DOHH2 (cell line): ENCODE data around the gene HOXD8.

Experiments
- H3F3A ChIP-seq: fragments of 200-600 bp; sonication (generic), shearing (Covaris generic); 2 replicates; pipeline ENCODE4 v1.6.0; 2016; ENCODE audit warnings: antibody characterized with exemption, mild to moderate bottlenecking; ENCODE audit not compliant: control insufficient read depth, insufficient read depth
- H3K27ac ChIP-seq: fragments of 200-600 bp; sonication (generic); 2 replicates; pipeline ENCODE4 v1.5.1; 2014; ENCODE audit warnings: low read depth, mild to moderate bottlenecking, low read length, moderate library complexity
- H3K27me3 ChIP-seq: fragments of 200-600 bp; sonication (generic); 2 replicates; pipeline ENCODE4 v1.6.1; 2014; ENCODE audit warnings: mild to moderate bottlenecking, low read length, mixed read lengths; ENCODE audit not compliant: control insufficient read depth
- H3K36me3 ChIP-seq: fragments of 200-600 bp; sonication (generic); 2 replicates; pipeline ENCODE4 v1.6.1; 2014; ENCODE audit warnings: mild to moderate bottlenecking, low read length, moderate library complexity, mixed read lengths; ENCODE audit not compliant: control insufficient read depth
- H3K4me1 ChIP-seq: fragments of 200-600 bp; sonication (generic); 2 replicates; pipeline ENCODE4 v1.6.1; 2014; ENCODE audit warnings: mild to moderate bottlenecking, low read length, mixed read lengths; ENCODE audit not compliant: control insufficient read depth
- H3K4me2 ChIP-seq: fragments of 200-600 bp; sonication (generic); 2 replicates; pipeline ENCODE4 v1.6.0; 2014; ENCODE audit warnings: mild to moderate bottlenecking, low read length, moderate library complexity
- H3K4me3 ChIP-seq: fragments of 200-600 bp; sonication (generic); 2 replicates; pipeline ENCODE4 v1.5.1; 2014; ENCODE audit warnings: mild to moderate bottlenecking, low read length, mixed read lengths
- H3K79me2 ChIP-seq: fragments of 200-600 bp; sonication (generic); 2 replicates; pipeline ENCODE4 v1.6.1; 2014; ENCODE audit warnings: mild to moderate bottlenecking, low read length, mixed read lengths; ENCODE audit not compliant: control insufficient read depth
- H3K9me2 ChIP-seq: fragments of 200-600 bp; sonication (generic); replicated peaks from 2 replicates; pipeline ENCODE4 v1.6.1; 2014; ENCODE audit warnings: mild to moderate bottlenecking, low read length, mixed read lengths; ENCODE audit not compliant: control insufficient read depth
- H3K9me3 ChIP-seq: fragments of 200-600 bp; sonication (generic); 2 replicates; pipeline ENCODE4 v1.6.1; 2014; ENCODE audit warnings: antibody characterized with exemption, low read length, mixed read lengths; ENCODE audit not compliant: control insufficient read depth, insufficient read depth
- H4K20me1 ChIP-seq: fragments of 200-600 bp; sonication (generic); 2 replicates; pipeline ENCODE4 v1.6.0; 2014; ENCODE audit warnings: low read depth, mild to moderate bottlenecking, antibody characterized with exemption, low read length, moderate library complexity; ENCODE audit not compliant: control insufficient read depth, insufficient read depth
- CTCF ChIP-seq: fragments of 200-600 bp; sonication (generic); IDR thresholded peaks from one replicate; pipeline ENCODE4 v1.5.1; 2014; ENCODE audit warnings: antibody characterized with exemption, mild to moderate bottlenecking, low read depth, low read length; ENCODE audit not compliant: poor library complexity, severe bottlenecking
- EZH2phosphoT487 ChIP-seq: fragments of 200-600 bp; sonication (generic); IDR thresholded peaks from 2 replicates; pipeline ENCODE4 v1.6.1; 2017; ENCODE audit warnings: borderline replicate concordance, mild to moderate bottlenecking, antibody characterized with exemption, low read length, moderate library complexity, mixed read lengths

The HOXD8 gene

DNA sequence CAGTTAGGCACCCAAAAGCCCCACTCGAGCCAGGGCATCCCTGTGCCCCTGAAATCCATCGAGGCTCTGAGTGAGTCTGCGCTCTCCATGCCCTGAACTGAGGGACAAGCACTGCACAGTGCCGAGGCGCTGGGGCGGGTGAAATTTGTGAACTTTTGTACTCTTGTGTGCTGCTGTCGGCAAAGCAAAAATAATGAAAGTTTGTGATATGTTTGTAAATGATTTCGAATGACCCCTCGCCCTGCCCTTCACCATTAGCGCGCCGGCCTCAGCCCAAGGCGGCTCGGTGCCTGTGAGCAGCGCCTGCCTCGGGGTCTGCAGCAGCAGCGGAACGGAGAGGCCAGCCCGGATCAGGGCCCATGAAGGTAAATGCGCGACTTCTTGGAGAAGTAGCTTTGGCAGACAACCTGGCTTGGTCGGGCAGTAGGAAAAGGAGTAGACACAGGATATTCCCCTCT is 20.0 kb downstream of the HOXD8 start:
- H3K27ac ChIP-seq: no peak overlapping the region
- H4K20me1 ChIP-seq: no peaks in the 10 kb centered on the region
- no peak overlapping the region for H3K4me3 ChIP-seq
- TF ChIP-seq EZH2phosphoT487 (no peak), CTCF (no peak)
- no peaks in the 10 kb centered on the region for H3K36me3 ChIP-seq
- H3K4me2 ChIP-seq: no peak overlapping the region
- H3K27me3 ChIP-seq: no peaks in the 10 kb centered on the region; the same call in 1 of the 2 replicates
- no peaks in the 10 kb centered on the region for H3K9me3 ChIP-seq
- no peaks in the 10 kb centered on the region for H3F3A ChIP-seq
- H3K9me2 ChIP-seq: no peaks in the 10 kb centered on the region
- no peaks in the 10 kb centered on the region for H3K79me2 ChIP-seq
- H3K4me1 ChIP-seq: no peaks in the 10 kb centered on the region

DNA sequence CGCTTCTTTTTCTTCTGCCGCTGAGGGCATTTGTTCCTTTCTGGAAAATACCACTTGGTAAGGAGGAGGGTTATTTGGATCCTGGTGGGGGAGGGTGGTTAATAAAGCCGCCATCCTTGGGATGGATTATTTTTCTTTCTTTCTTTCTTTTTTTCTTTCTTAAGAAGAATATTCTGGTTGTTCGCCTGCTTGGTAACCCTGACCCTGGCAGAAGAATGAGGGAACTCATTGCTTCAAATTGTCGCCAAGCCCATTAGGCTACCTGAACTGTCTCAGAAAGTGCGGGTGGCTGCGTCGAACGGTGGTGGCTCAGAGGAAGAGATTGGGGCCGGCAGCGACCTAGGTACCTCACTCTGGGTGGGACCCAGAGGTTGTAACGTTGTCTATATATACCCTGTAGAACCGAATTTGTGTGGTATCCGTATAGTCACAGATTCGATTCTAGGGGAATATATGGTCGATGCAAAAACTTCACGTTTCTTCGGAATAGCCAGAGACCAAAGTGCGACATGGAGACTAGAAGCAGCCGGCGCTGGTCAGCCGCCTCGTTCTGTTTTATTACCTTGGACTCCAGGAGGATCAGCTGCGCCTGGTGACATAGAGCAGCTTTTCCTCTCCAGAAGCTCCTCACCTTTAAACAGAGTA is 20.6 kb downstream of the HOXD8 start:
- Histone ChIP-seq H3K36me3 (no peaks in the 10 kb centered on the region), H3K79me2 (no peaks in the 10 kb centered on the region), H3K4me1 (no peaks in the 10 kb centered on the region), H3K4me3 (no peak overlapping the region), H3K9me2 (no peaks in the 10 kb centered on the region), H4K20me1 (no peaks in the 10 kb centered on the region), H3K4me2 (no peak overlapping the region), H3K27ac (no peak overlapping the region), H3F3A (no peaks in the 10 kb centered on the region), H3K27me3 (no peaks in the 10 kb centered on the region; the same call in 1 of the 2 replicates), H3K9me3 (no peaks in the 10 kb centered on the region)
- TF ChIP-seq EZH2phosphoT487: no peak
- TF ChIP-seq CTCF: no peak

DNA sequence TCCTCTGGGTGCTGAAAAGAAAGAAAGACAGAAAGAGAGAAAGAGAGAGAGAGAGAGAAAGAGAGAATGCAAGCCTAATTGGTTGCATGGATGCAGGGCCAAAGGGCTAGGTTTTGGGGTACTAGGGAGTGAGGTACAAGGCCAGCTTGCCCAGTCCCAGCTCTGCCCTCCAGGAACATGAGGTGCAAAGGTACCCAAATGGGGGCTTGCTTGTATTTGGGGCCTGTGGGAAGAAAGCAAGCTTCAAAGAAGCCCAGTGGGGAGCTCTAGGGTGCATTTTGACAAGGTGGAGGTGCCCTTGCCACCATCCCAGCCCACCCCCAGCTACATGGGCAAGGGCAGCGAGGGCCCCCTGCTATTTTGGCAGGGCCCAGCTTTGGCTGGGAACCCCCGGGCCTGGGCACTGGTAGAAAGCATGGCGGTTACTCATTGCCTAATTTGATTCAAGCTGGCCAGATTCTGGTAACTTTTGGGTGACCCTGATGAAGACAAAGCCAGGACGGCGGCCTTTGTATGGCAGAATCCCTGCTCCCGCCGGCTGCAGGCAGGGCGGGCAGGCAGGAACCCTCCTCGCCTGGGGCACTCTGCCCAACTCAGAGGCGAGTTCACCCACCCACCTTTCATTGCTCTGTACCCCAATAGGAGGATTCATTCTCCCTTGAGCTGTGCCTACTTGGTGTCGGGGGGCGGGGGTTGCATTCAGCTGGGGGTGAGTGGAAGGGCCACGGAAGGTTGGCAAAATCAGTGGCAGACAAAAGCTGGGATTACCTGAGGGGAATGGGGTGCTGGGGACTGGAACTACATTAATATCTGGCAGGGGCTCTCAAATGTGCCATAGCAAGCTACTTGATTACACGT is 21.3 kb downstream of the HOXD8 start:
- Histone ChIP-seq H3K4me3 (no peak overlapping the region), H3K4me1 (no peaks in the 10 kb centered on the region), H3K4me2 (no peak overlapping the region), H3F3A (no peaks in the 10 kb centered on the region), H3K79me2 (no peaks in the 10 kb centered on the region), H3K9me3 (no peaks in the 10 kb centered on the region), H3K27ac (no peak overlapping the region), H3K27me3 (no peaks in the 10 kb centered on the region; the same call in 1 of the 2 replicates), H4K20me1 (no peaks in the 10 kb centered on the region), H3K9me2 (no peaks in the 10 kb centered on the region), H3K36me3 (no peaks in the 10 kb centered on the region)
- no peak for TF ChIP-seq EZH2phosphoT487
- TF ChIP-seq CTCF: no peak
